Panc1 (cell line): Measurements from ENCODE around the gene FGD4.

ENCODE experiments used
- POLR2AphosphoS5 ChIP-seq: IDR thresholded peaks from 2 replicates; pipeline ENCODE4 v1.6.1; 2012; ENCODE audit warnings: mild to moderate bottlenecking, low read depth, low read length, moderate library complexity
- TCF7L2 ChIP-seq: IDR thresholded peaks from 2 replicates; pipeline ENCODE4 v1.6.1; 2011; ENCODE audit warnings: mild to moderate bottlenecking, low read depth, low read length, inconsistent platforms
- TF ChIP-seq, protein P1 (sequence below): fragments of 450-650 bp; IDR thresholded peaks from 2 replicates; pipeline ENCODE4 v1.5.1; 2017; ENCODE audit warnings: mild to moderate bottlenecking

DNA sequence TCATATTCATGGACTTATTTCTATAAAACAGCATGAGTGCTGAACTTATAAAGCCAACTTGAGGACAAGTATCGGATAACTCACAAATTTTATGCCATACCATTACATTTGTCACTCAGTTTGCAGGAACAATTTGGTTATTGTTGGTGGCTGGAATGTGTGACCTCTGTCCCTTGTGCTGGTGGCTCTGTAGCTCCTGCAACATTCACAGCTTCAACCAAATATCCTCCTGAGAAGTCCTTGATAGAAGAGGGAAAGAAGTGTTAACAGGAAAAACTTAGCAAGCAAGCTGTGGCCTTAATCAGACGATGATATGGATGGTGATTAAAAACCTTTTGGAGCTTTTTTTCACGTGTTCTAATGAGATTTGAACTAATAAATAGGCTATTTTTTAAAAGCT, 218.8 kb downstream of the FGD4 start:
- TF ChIP-seq POLR2AphosphoS5 (no peak), TCF7L2 (no peak)
- TF ChIP-seq, protein P1, sequence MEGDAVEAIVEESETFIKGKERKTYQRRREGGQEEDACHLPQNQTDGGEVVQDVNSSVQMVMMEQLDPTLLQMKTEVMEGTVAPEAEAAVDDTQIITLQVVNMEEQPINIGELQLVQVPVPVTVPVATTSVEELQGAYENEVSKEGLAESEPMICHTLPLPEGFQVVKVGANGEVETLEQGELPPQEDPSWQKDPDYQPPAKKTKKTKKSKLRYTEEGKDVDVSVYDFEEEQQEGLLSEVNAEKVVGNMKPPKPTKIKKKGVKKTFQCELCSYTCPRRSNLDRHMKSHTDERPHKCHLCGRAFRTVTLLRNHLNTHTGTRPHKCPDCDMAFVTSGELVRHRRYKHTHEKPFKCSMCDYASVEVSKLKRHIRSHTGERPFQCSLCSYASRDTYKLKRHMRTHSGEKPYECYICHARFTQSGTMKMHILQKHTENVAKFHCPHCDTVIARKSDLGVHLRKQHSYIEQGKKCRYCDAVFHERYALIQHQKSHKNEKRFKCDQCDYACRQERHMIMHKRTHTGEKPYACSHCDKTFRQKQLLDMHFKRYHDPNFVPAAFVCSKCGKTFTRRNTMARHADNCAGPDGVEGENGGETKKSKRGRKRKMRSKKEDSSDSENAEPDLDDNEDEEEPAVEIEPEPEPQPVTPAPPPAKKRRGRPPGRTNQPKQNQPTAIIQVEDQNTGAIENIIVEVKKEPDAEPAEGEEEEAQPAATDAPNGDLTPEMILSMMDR, result no peak
